H9 (cell line): ENCODE results near the gene KLHDC10. TPM values are rescaled to one million over a fixed set of nuclear protein-coding genes. Genes with fewer than 3 reads are reported as not detected.

Experiments used
- DNase-seq: peaks from one replicate; pipeline ENCODE4 v3.0.0-alpha.2; 2017
- H2AFZ ChIP-seq: one replicate; pipeline ENCODE4 v1.6.1; 2013; ENCODE audit warnings: mild to moderate bottlenecking, low read length, control low read depth, moderate library complexity
- H2AK5ac ChIP-seq: 2 replicates; pipeline ENCODE4 v1.6.1; 2013; ENCODE audit warnings: low read length, control low read depth, mixed read lengths; ENCODE audit not compliant: insufficient read length
- H2BK120ac ChIP-seq: one replicate; pipeline ENCODE4 v1.6.1; 2013; ENCODE audit warnings: low read depth, mild to moderate bottlenecking, low read length, control low read depth, inconsistent platforms; ENCODE audit not compliant: poor library complexity, severe bottlenecking
- H2BK12ac ChIP-seq: 2 replicates; pipeline ENCODE4 v1.6.1; 2013; ENCODE audit warnings: low read length, control low read depth, mixed read lengths, low read depth; ENCODE audit not compliant: insufficient read length
- H2BK15ac ChIP-seq: 2 replicates; pipeline ENCODE4 v1.6.1; 2013; ENCODE audit warnings: low read depth, low read length, control low read depth
- H2BK20ac ChIP-seq: one replicate; pipeline ENCODE4 v1.6.1; 2013; ENCODE audit warnings: low read depth, mild to moderate bottlenecking, low read length, control low read depth, inconsistent platforms; ENCODE audit not compliant: poor library complexity, severe bottlenecking
- H2BK5ac ChIP-seq: 2 replicates; pipeline ENCODE4 v1.6.1; 2013; ENCODE audit warnings: low read length, control low read depth, mixed read lengths; ENCODE audit not compliant: insufficient read length
- H3K14ac ChIP-seq: 2 replicates; pipeline ENCODE4 v1.6.1; 2013; ENCODE audit warnings: low read length, control low read depth; ENCODE audit not compliant: insufficient read depth
- H3K18ac ChIP-seq: 2 replicates; pipeline ENCODE4 v1.6.1; 2013; ENCODE audit warnings: low read depth, mild to moderate bottlenecking, mixed read lengths, low read length, control low read depth; ENCODE audit not compliant: insufficient read length
- H3K23ac ChIP-seq: 2 replicates; pipeline ENCODE4 v1.6.1; 2013; ENCODE audit warnings: low read length, control low read depth, mixed read lengths, low read depth; ENCODE audit not compliant: insufficient read length
- H3K23me2 ChIP-seq: 2 replicates; pipeline ENCODE4 v1.6.1; 2013; ENCODE audit warnings: low read depth, mild to moderate bottlenecking, mixed read lengths, low read length, control low read depth; ENCODE audit not compliant: insufficient read length, poor library complexity, severe bottlenecking
- H3K27ac ChIP-seq: 2 replicates; pipeline ENCODE4 v1.5.1; 2013; ENCODE audit warnings: low read length, control low read depth, mixed read lengths, low read depth; ENCODE audit not compliant: insufficient read length
- H3K27me3 ChIP-seq: 2 replicates; pipeline ENCODE4 v1.6.1; 2013; ENCODE audit warnings: low read length, control low read depth, inconsistent platforms; ENCODE audit not compliant: insufficient read depth
- H3K4ac ChIP-seq: 2 replicates; pipeline ENCODE4 v1.6.1; 2013; ENCODE audit warnings: low read depth, mild to moderate bottlenecking, control low read depth, inconsistent platforms, low read length, moderate library complexity
- H3K4me1 ChIP-seq: 2 replicates; pipeline ENCODE4 v1.6.1; 2013; ENCODE audit warnings: low read length, control low read depth, inconsistent platforms; ENCODE audit not compliant: insufficient read depth
- H3K4me2 ChIP-seq: 2 replicates; pipeline ENCODE4 v1.6.1; 2013; ENCODE audit warnings: low read length, control low read depth, mixed read lengths; ENCODE audit not compliant: insufficient read length, insufficient read depth
- H3K56ac ChIP-seq: 2 replicates; pipeline ENCODE4 v1.6.1; 2013; ENCODE audit warnings: low read depth, mild to moderate bottlenecking, mixed read lengths, low read length, control low read depth; ENCODE audit not compliant: insufficient read length
- H3K79me1 ChIP-seq: 2 replicates; pipeline ENCODE4 v1.6.1; 2013; ENCODE audit warnings: low read depth, mild to moderate bottlenecking, moderate library complexity, low read length, control low read depth, inconsistent platforms; ENCODE audit not compliant: insufficient read depth, poor library complexity, severe bottlenecking
- H3K79me2 ChIP-seq: 2 replicates; pipeline ENCODE4 v1.6.1; 2013; ENCODE audit warnings: low read length, control low read depth, inconsistent platforms; ENCODE audit not compliant: insufficient read depth
- H3K9ac ChIP-seq: 2 replicates; pipeline ENCODE4 v1.6.1; 2013; ENCODE audit warnings: low read length, control low read depth, mixed read lengths; ENCODE audit not compliant: insufficient read length; ENCODE audit errors: extremely low read depth
- H3K9me3 ChIP-seq: one replicate; pipeline ENCODE4 v1.6.1; 2013; ENCODE audit warnings: low read depth, low read length, inconsistent platforms; ENCODE audit not compliant: control insufficient read depth
- H3T11ph ChIP-seq: one replicate; pipeline ENCODE4 v1.6.1; 2013; ENCODE audit warnings: mild to moderate bottlenecking, low read length, control low read depth, inconsistent platforms
- H4K20me1 ChIP-seq: one replicate; pipeline ENCODE4 v1.6.1; 2013; ENCODE audit not compliant: control insufficient read depth, insufficient read length, insufficient read depth
- H4K5ac ChIP-seq: 2 replicates; pipeline ENCODE4 v1.6.1; 2013; ENCODE audit warnings: low read depth, mild to moderate bottlenecking, mixed read lengths, low read length, control low read depth; ENCODE audit not compliant: insufficient read length
- H4K8ac ChIP-seq: replicated peaks from 2 replicates; pipeline ENCODE4 v1.6.1; 2013; ENCODE audit warnings: low read length, control low read depth, mixed read lengths, low read depth; ENCODE audit not compliant: insufficient read length
- H4K91ac ChIP-seq: 2 replicates; pipeline ENCODE4 v1.6.1; 2013; ENCODE audit warnings: low read depth, mild to moderate bottlenecking, moderate library complexity, mixed read lengths, low read length, control low read depth; ENCODE audit not compliant: insufficient read length
- H3K27ac Mint-ChIP-seq, 3 experiments: 2 replicates in 2 of 3; 3 replicates in 1 of 3; pipeline ENCODE4 v1.8.0; 2020 to 2021; ENCODE audit warnings: mixed read lengths in 3 of 3, mild to moderate bottlenecking in 1 of 3, moderate library complexity in 1 of 3
- H3K27me3 Mint-ChIP-seq: 2 replicates; pipeline ENCODE4 v1.8.0; 2021; ENCODE audit warnings: low read depth, mild to moderate bottlenecking, moderate library complexity, mixed read lengths
- H3K36me3 Mint-ChIP-seq, 3 experiments: 2 replicates in 2 of 3; 3 replicates in 1 of 3; pipeline ENCODE4 v1.8.0; 2020 to 2021; ENCODE audit warnings: low read depth in 3 of 3, mixed read lengths in 3 of 3; ENCODE audit not compliant: insufficient read depth in 1 of 3
- H3K4me1 Mint-ChIP-seq, 2 experiments: 2 replicates each; pipeline ENCODE4 v1.8.0; 2020; ENCODE audit warnings: mixed read lengths in 2 of 2
- H3K4me3 Mint-ChIP-seq, 2 experiments: 2 replicates in 1 of 2; 3 replicates in 1 of 2; pipeline ENCODE4 v1.8.0; 2020 to 2021; ENCODE audit warnings: mild to moderate bottlenecking in 2 of 2, mixed read lengths in 2 of 2, moderate library complexity in 1 of 2
- H3K9me3 Mint-ChIP-seq, 2 experiments: 2 replicates in 1 of 2; 3 replicates in 1 of 2; pipeline ENCODE4 v1.8.0; 2020; ENCODE audit warnings: mild to moderate bottlenecking in 2 of 2, mixed read lengths in 2 of 2, moderate library complexity in 1 of 2
- CTCF ChIP-seq: fragments of 200-600 bp; sonication (generic); conservative IDR thresholded peaks from 3 replicates; pipeline ENCODE4 v1.8.0; 2021; ENCODE audit warnings: antibody characterized with exemption, mild to moderate bottlenecking
- WGBS: extraction: QIAGEN DNeasy Blood & Tissue Kit; methylation state at CpG from one replicate; pipeline ENCODE4 v1.1.7; 2013; ENCODE audit warnings: missing lambda C conversion rate, low lambda C conversion rate, mixed read lengths; ENCODE audit not compliant: insufficient read length; ENCODE audit errors: extremely low coverage; 5-methylcytosine and 5-hydroxymethylcytosine counted together
- total RNA-seq: library from RNA; stranded (reverse); gene quantifications from 2 replicates; pipeline ENCODE4 v1.2.1, GENCODE V29; 2021

KLHDC10 gene
- total RNA-seq, 1 experiment from 2014 or later = 17.3 TPM

DNA sequence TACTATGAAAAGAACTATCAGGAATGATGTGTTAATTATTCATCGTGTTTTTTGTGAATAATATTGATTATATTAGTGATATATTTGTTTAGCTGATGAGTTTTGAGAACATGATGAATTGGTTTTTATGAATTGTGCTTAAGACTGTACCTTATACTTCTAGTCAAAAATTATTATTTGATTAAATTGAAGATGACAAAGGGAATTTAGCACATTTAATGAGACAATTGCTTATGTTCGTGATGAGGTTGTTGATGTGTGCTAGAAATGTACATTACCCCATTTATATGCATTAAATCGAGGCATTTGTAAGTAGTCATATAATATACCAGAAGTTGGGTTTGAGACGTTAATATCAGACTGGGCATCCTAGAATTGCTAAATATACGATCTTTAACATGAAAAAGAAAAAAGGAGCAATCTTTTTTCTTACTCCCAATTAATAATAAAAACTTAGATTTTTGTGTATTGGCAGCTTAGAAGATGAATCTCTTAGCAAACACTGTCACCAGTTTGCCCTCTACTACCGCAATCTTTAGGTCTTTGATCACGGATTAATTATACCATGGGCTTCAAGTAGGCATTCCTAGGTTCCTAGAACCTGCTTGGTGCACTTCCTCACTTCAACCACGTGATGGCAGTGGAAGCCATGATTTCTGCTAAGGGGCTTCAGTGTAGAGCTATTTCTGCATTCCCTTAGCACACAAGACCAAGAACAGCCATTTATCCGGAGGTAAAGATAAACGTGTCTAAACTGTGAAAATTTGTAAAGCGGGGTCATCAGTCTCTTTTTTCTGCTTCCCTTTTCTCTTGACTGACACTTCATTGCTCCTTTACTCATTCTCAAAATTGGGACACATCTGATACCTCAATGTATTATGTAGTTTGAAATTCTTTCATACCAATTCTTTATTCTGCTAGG is 1.6 kb downstream of the KLHDC10 start:
- Histone ChIP-seq H2BK120ac (no peak overlapping the region), H2AK5ac (no peak overlapping the region), H2BK20ac (no peak overlapping the region), H3K4me1 (no peaks in the 10 kb centered on the region), H3K14ac (no peak overlapping the region), H4K5ac (no peak overlapping the region), H3K9ac (no peak overlapping the region), H3K56ac (no peak overlapping the region), H3K79me1 (peaks cover 4% of the 10 kb centered on the region), H3K4ac (no peak overlapping the region), H3K23me2 (peaks cover 8% of the 10 kb centered on the region), H4K20me1 (no peaks in the 10 kb centered on the region), H3K4me2 (peak overlapping the region; percentile 22), H3K79me2 (peaks cover 5% of the 10 kb centered on the region; the same call in 1 of the 2 replicates), H3K27me3 (no peaks in the 10 kb centered on the region), H4K8ac (no peak overlapping the region), H2BK12ac (no peak overlapping the region), H3K9me3 (no peaks in the 10 kb centered on the region), H2AFZ (no peak overlapping the region), H2BK15ac (no peak overlapping the region), H3T11ph (no peak overlapping the region), H3K27ac (no peak overlapping the region), H4K91ac (no peak overlapping the region), H2BK5ac (no peak overlapping the region), H3K18ac (no peak overlapping the region), H3K23ac (no peak overlapping the region)
- peak; percentile 72 for DNase-seq
- Mint-ChIP-seq H3K4me1 (peaks cover 22 to 31% of the 10 kb centered on the region in 2 experiments), H3K27ac (no peak overlapping the region), H3K27me3 (no peaks in the 10 kb centered on the region), H3K36me3 (no peaks in the 10 kb centered on the region; a peak in 1 of 7 replicates), H3K9me3 (no peaks in the 10 kb centered on the region), H3K4me3 (peak overlapping the region; percentile 80 to 86)
- TF ChIP-seq CTCF = peak; percentile 96
- WGBS = 100% methylated on average over 2 of the region's 11 CpGs
